SU-DHL-6 (cell line): Measurements from ENCODE around the gene SORBS2.

Experiments
- H2AFZ ChIP-seq: fragments of 200-600 bp; sonication (generic); 2 replicates; pipeline ENCODE4 v1.6.1; 2014; ENCODE audit warnings: low read depth, mild to moderate bottlenecking, moderate library complexity, mixed read lengths, antibody characterized with exemption, low read length; ENCODE audit not compliant: severe bottlenecking
- H3F3A ChIP-seq: fragments of 200-600 bp; shearing (Covaris generic); 2 replicates; pipeline ENCODE4 v1.6.0; 2016; ENCODE audit warnings: antibody characterized with exemption, mild to moderate bottlenecking; ENCODE audit not compliant: insufficient read depth
- H3K27ac ChIP-seq: fragments of 200-600 bp; sonication (generic); 2 replicates; pipeline ENCODE4 v1.5.1; 2016; ENCODE audit warnings: low read depth, mild to moderate bottlenecking, low read length, moderate library complexity, mixed read lengths
- H3K27me3 ChIP-seq: fragments of 200-600 bp; sonication (generic), shearing (Covaris generic); 2 replicates; pipeline ENCODE4 v1.6.0; 2014; ENCODE audit warnings: mild to moderate bottlenecking, low read length
- H3K36me3 ChIP-seq: fragments of 200-600 bp; sonication (generic); 2 replicates; pipeline ENCODE4 v1.6.1; 2014; ENCODE audit warnings: mild to moderate bottlenecking, low read length, mixed read lengths
- H3K4me2 ChIP-seq: fragments of 300-600, 200-600 bp; shearing (Covaris generic), sonication (generic); 2 replicates; pipeline ENCODE4 v1.6.0; 2014; ENCODE audit warnings: low read length, low read depth, mild to moderate bottlenecking; ENCODE audit not compliant: poor library complexity, severe bottlenecking
- H3K4me3 ChIP-seq: fragments of 200-600 bp; sonication (generic); 2 replicates; pipeline ENCODE4 v1.5.1; 2014; ENCODE audit warnings: antibody characterized with exemption, low read length, mild to moderate bottlenecking, mixed read lengths; ENCODE audit not compliant: insufficient read depth, poor library complexity, severe bottlenecking
- H3K79me2 ChIP-seq: fragments of 200-600 bp; sonication (generic); 2 replicates; pipeline ENCODE4 v1.6.1; 2014; ENCODE audit warnings: mild to moderate bottlenecking, low read length, moderate library complexity; ENCODE audit not compliant: insufficient read depth
- H3K9ac ChIP-seq: fragments of 200-600 bp; sonication (generic); 2 replicates; pipeline ENCODE4 v1.7.0; 2014; ENCODE audit warnings: mild to moderate bottlenecking, low read length
- H3K9me2 ChIP-seq: fragments of 200-600 bp; sonication (generic); replicated peaks from 2 replicates; pipeline ENCODE4 v1.6.1; 2014; ENCODE audit warnings: low read length; ENCODE audit not compliant: insufficient read depth
- H3K9me3 ChIP-seq: fragments of 200-600 bp; sonication (generic); 2 replicates; pipeline ENCODE4 v1.6.1; 2014; ENCODE audit warnings: low read length, mixed read lengths; ENCODE audit not compliant: insufficient read depth
- H4K20me1 ChIP-seq: fragments of 200-600 bp; sonication (generic); 2 replicates; pipeline ENCODE4 v1.6.1; 2014; ENCODE audit warnings: low read depth, mild to moderate bottlenecking, antibody characterized with exemption, low read length, moderate library complexity, mixed read lengths
- CTCF ChIP-seq: fragments of 200-600 bp; sonication (generic); IDR thresholded peaks from one replicate; pipeline ENCODE4 v1.5.1; 2017; ENCODE audit warnings: antibody characterized with exemption, mild to moderate bottlenecking, low read length, moderate library complexity; ENCODE audit not compliant: insufficient read depth, poor library complexity, severe bottlenecking
- EZH2phosphoT487 ChIP-seq: fragments of 200-600 bp; sonication (generic), shearing (Covaris generic); conservative IDR thresholded peaks from 2 replicates; pipeline ENCODE4 v1.6.1; 2018; ENCODE audit warnings: mild to moderate bottlenecking, antibody characterized with exemption, low read length, moderate library complexity, mixed read lengths

SORBS2 gene

GRCh38 chr4:185554365-185555126, 257.4 kb downstream of the SORBS2 start:
- no peaks in the 10 kb centered on the region for H4K20me1 ChIP-seq
- H3F3A ChIP-seq, result no peaks in the 10 kb centered on the region
- no peaks in the 10 kb centered on the region for H3K9me2 ChIP-seq
- H3K79me2 ChIP-seq, result no peaks in the 10 kb centered on the region
- no peaks in the 10 kb centered on the region for H3K36me3 ChIP-seq
- TF ChIP-seq CTCF (no peak), EZH2phosphoT487 (no peak)
- no peak overlapping the region for H3K4me2 ChIP-seq
- H3K27ac ChIP-seq, result no peak overlapping the region
- no peaks in the 10 kb centered on the region for H3K27me3 ChIP-seq
- H3K9me3 ChIP-seq, result no peaks in the 10 kb centered on the region
- no peak overlapping the region for H3K4me3 ChIP-seq
- H2AFZ ChIP-seq, result no peak overlapping the region
- no peak overlapping the region for H3K9ac ChIP-seq

- Histone ChIP-seq H3F3A (no peaks in the 10 kb centered on the region), H3K27ac (no peak overlapping the region), H3K36me3 (no peaks in the 10 kb centered on the region), H3K79me2 (no peaks in the 10 kb centered on the region), H3K27me3 (no peaks in the 10 kb centered on the region), H3K4me3 (no peak overlapping the region), H3K9me2 (no peaks in the 10 kb centered on the region), H2AFZ (no peak overlapping the region), H4K20me1 (no peaks in the 10 kb centered on the region), H3K9me3 (no peaks in the 10 kb centered on the region), H3K9ac (no peak overlapping the region), H3K4me2 (no peak overlapping the region)
- TF ChIP-seq EZH2phosphoT487 (no peak), CTCF (no peak)
Observed at GRCh38 chr4:185552254-185552653, 259.7 kb downstream of the SORBS2 start.

- Histone ChIP-seq H3K36me3 (no peaks in the 10 kb centered on the region), H3K79me2 (no peaks in the 10 kb centered on the region), H3K9ac (no peak overlapping the region), H3K27me3 (no peaks in the 10 kb centered on the region), H3K9me2 (no peaks in the 10 kb centered on the region), H3K4me2 (no peak overlapping the region), H3K9me3 (no peaks in the 10 kb centered on the region), H2AFZ (no peak overlapping the region), H3K27ac (no peak overlapping the region), H3F3A (no peaks in the 10 kb centered on the region), H3K4me3 (no peak overlapping the region), H4K20me1 (no peaks in the 10 kb centered on the region)
- TF ChIP-seq EZH2phosphoT487 (no peak), CTCF (no peak)
Observed at GRCh38 chr4:185550933-185551332, 261.1 kb downstream of the SORBS2 start.
